Measurements from ENCODE around the gene PDE4B. TPM values are rescaled to one million over a fixed set of nuclear protein-coding genes. Genes with fewer than 3 reads are reported as not detected.

The PDE4B gene
- total and polyA plus RNA-seq, 9 of the 15 experiments (the other 6 are each of a cell fraction or from before 2014, with no cell fraction given): 0.09 TPM; not detected in 8

GRCh38 chr1:65756616-65757015, 36.1 kb upstream of the PDE4B start:
- no TSS peak for BruUV-seq (replicated peaks)
- in situ Hi-C loops (cut with MboI): no loop called here
- no peak for FAIRE-seq
- Histone ChIP-seq H3K4me1 (replicated peaks in 1 of 2; ENCODE audit: control insufficient read depth in 2 of 2, insufficient read depth in 2 of 2, low read length in 2 of 2) (no peaks in the 10 kb centered on the region), H2AFZ (ENCODE audit: low read depth, low read length) (no peak overlapping the region), H3K79me2 (ENCODE audit: control insufficient read depth, insufficient read depth, low read length) (no peaks in the 10 kb centered on the region), H4K20me1 (replicated peaks; ENCODE audit: control insufficient read depth, insufficient read depth, low read length) (no peaks in the 10 kb centered on the region), H3K36me3 (ENCODE audit: control insufficient read depth, insufficient read depth, low read length) (no peaks in the 10 kb centered on the region), H3K27ac (ENCODE audit: extremely low read depth, low read depth, low read length) (no peak overlapping the region), H3K9ac (ENCODE audit: insufficient read depth in 1 of 2, low read depth in 2 of 2, low read length in 2 of 2) (no peak overlapping the region), H3K4me2 (ENCODE audit: insufficient read depth, low read length) (no peak overlapping the region), H3K9me3 (replicated peaks; ENCODE audit: control insufficient read depth, insufficient read depth, low read depth, low read length) (no peaks in the 10 kb centered on the region), H3K27me3 (ENCODE audit: control insufficient read depth in 2 of 2, insufficient read depth in 2 of 2, low read length in 2 of 2) (peaks cover 2 to 6% of the 10 kb centered on the region in 2 experiments; a peak in 2 of 5 replicates), H3K4me3 (no peak overlapping the region), H3K9me1 (ENCODE audit: control insufficient read depth, insufficient read depth, low read length) (no peaks in the 10 kb centered on the region)
- POLR2A ChIA-PET: interaction anchor here (0.7 kb wide), 1 partner anchor 673 kb away, joined by 3 read pairs; no protein-coding TSS in a partner anchor
- intact Hi-C loops (cut with micrococcal nuclease): no loop called here
- TF ChIP-seq ZNF764 (CRISPR knock-in tag; IDR thresholded peaks at IDR 0.05; ENCODE audit: low read depth): no peak
- CTCF ChIA-PET (ENCODE audit: low intra/inter-chr PET ratio): no interaction called here
- ATAC-seq: no peak
- no peak for DNase-seq (ENCODE audit: extremely low read depth in 1 of 4, low spot score in 3 of 4)

GRCh38 chr1:65757531-65757930, 35.2 kb upstream of the PDE4B start:
- FAIRE-seq: no peak

More at GRCh38 chr1:65757531-65757930, 35.2 kb upstream of the PDE4B start:
- H3K27ac ChIP-seq (ENCODE audit: extremely low read depth, low read depth, low read length): no peak overlapping the region
- no peak overlapping the region for H3K4me2 ChIP-seq (ENCODE audit: insufficient read depth, low read length)
- no peaks in the 10 kb centered on the region for H3K79me2 ChIP-seq (ENCODE audit: control insufficient read depth, insufficient read depth, low read length)
- CTCF ChIA-PET (ENCODE audit: low intra/inter-chr PET ratio): interaction anchor here (0.7 kb wide), 1 partner anchor 485 kb away, joined by 5 read pairs; no protein-coding TSS in a partner anchor
- TF ChIP-seq EWSR1 (IDR thresholded peaks at IDR 0.05; ENCODE audit: borderline replicate concordance, low read depth, partially characterized antibody) (no peak), STAT5A (IDR thresholded peaks at IDR 0.05; ENCODE audit: borderline replicate concordance, low read length) (no peak), CXXC5 (CRISPR knock-in tag; IDR thresholded peaks at IDR 0.05) (no peak), NFIX (CRISPR knock-in tag; IDR thresholded peaks at IDR 0.05; ENCODE audit: low read depth) (no peak), HDAC2 (IDR thresholded peaks at IDR 0.05) (no peak), ZNF75A (CRISPR knock-in tag; IDR thresholded peaks at IDR 0.05) (no peak), POLR2A (conservative IDR thresholded peaks at IDR 0.05) (no peak), ZNF398 (CRISPR knock-in tag; IDR thresholded peaks at IDR 0.05) (no peak), RNF219 (CRISPR knock-in tag; IDR thresholded peaks at IDR 0.05) (no peak)
- DNase-seq (ENCODE audit: extremely low read depth in 1 of 4, low spot score in 3 of 4) (no peak), ATAC-seq (no peak)
- WGBS (ENCODE audit: insufficient coverage, low coverage, missing lambda C conversion rate): 0% methylated on average over 1 of the region's 1 CpG
- H2AFZ ChIP-seq (ENCODE audit: low read depth, low read length): no peak overlapping the region
- no peaks in the 10 kb centered on the region for H4K20me1 ChIP-seq (replicated peaks; ENCODE audit: control insufficient read depth, insufficient read depth, low read length)
- no TSS peak for BruUV-seq (replicated peaks)
- H3K9me1 ChIP-seq (ENCODE audit: control insufficient read depth, insufficient read depth, low read length): no peaks in the 10 kb centered on the region
- no peak overlapping the region for H3K4me3 ChIP-seq
- no peaks in the 10 kb centered on the region for H3K36me3 ChIP-seq (ENCODE audit: control insufficient read depth, insufficient read depth, low read length)
- in situ Hi-C loops (cut with MboI): no loop called here
- H3K27me3 ChIP-seq (ENCODE audit: control insufficient read depth in 2 of 2, insufficient read depth in 2 of 2, low read length in 2 of 2): peaks cover 0 to 2% of the 10 kb centered on the region in 2 experiments; a peak in 1 of 5 replicates
- H3K9me3 ChIP-seq (replicated peaks; ENCODE audit: control insufficient read depth, insufficient read depth, low read depth, low read length): no peaks in the 10 kb centered on the region
- POLR2A ChIA-PET: no interaction called here
- no peak overlapping the region for H3K9ac ChIP-seq (ENCODE audit: insufficient read depth in 1 of 2, low read depth in 2 of 2, low read length in 2 of 2)
- H3K4me1 ChIP-seq (replicated peaks in 1 of 2; ENCODE audit: control insufficient read depth in 2 of 2, insufficient read depth in 2 of 2, low read length in 2 of 2): no peaks in the 10 kb centered on the region
- intact Hi-C loops (cut with micrococcal nuclease): no loop called here
